HepG2 (cell line): ENCODE results near the gene POLR1D. TPM values are rescaled to one million over a fixed set of nuclear protein-coding genes. Genes with fewer than 3 reads are reported as not detected.

ENCODE experiments used
- ATAC-seq: fragments of 200-7000 bp; cut with Tn5 transposase; 3 replicates; pipeline ENCODE4 v1.9.1; 2020; ENCODE audit warnings: mild to moderate bottlenecking, moderate library complexity
- BruUV-seq: library from RNA; stranded (reverse); fragments of 400-500 nt; replicated peaks from 2 replicates; lab custom pipeline; 2021; lab: Mats Ljungman, UMichigan
- CTCF ChIA-PET: fragments of 300-600 bp; formaldehyde crosslinking; extraction: SDS; loops from one replicate; lab custom pipeline; 2021; ENCODE audit warnings: low total read pairs, inconsistent platforms, low intra/inter-chr PET ratio; lab: Yijun Ruan, JAX
- POLR2A ChIA-PET: fragments of 350-600 bp; sonication (Branson Sonifier 250); formaldehyde crosslinking; loops from one replicate; lab custom pipeline; 2020; ENCODE audit warnings: antibody characterized with exemption, inconsistent platforms; lab: Yijun Ruan, JAX
- DNase-seq: peaks from one replicate; pipeline ENCODE4 v3.0.0-alpha.2; 2015; ENCODE audit warnings: low spot score
- FAIRE-seq: peaks from 3 replicates; lab custom pipeline; 2011; peaks lifted over from hg19 to GRCh38; lab: Jason Lieb, UNC
- H2AFZ ChIP-seq: one replicate; pipeline ENCODE4 v1.6.1; 2011; ENCODE audit warnings: low read length, inconsistent platforms
- H3K27ac ChIP-seq: fragments of 300-600 bp; 3 replicates; pipeline ENCODE4 v1.8.0; 2011; ENCODE audit warnings: mixed run types, mild to moderate bottlenecking, mixed read lengths, low read length, inconsistent platforms; ENCODE audit not compliant: insufficient read depth; ENCODE audit errors: extremely low read length
- H3K27me3 ChIP-seq, 2 experiments: fragments of 200-600 bp in 1 of 2; 2 replicates in 1 of 2; 3 replicates in 1 of 2; pipeline versions ENCODE4 v1.6.0 to v1.8.0; 2011; ENCODE audit warnings: low read length in 2 of 2, mild to moderate bottlenecking in 2 of 2, moderate library complexity in 2 of 2, inconsistent platforms in 1 of 2; ENCODE audit not compliant: insufficient read depth in 2 of 2, control insufficient read depth in 1 of 2
- H3K36me3 ChIP-seq, 2 experiments: fragments of 200-600 bp in 1 of 2; replicated peaks in 1 of 2; 2 replicates in 1 of 2; 3 replicates in 1 of 2; pipeline versions ENCODE4 v1.5.1 to v1.8.0; 2011; ENCODE audit warnings: low read length in 2 of 2, inconsistent platforms in 1 of 2; ENCODE audit not compliant: insufficient read depth in 2 of 2, control insufficient read depth in 1 of 2
- H3K4me1 ChIP-seq: 2 replicates; pipeline ENCODE4 v1.5.1; 2012; ENCODE audit warnings: low read length, inconsistent platforms; ENCODE audit not compliant: insufficient read depth
- H3K4me2 ChIP-seq: 2 replicates; pipeline ENCODE4 v1.6.0; 2011; ENCODE audit warnings: low read depth, low read length, inconsistent platforms
- H3K4me3 ChIP-seq, 3 experiments: fragments of 200-600 bp in 1 of 3; sonication (generic), shearing (Covaris generic) in 1 of 3; replicated peaks in 1 of 3; 2 replicates each; pipeline ENCODE4 v1.5.1; 2011 to 2016; ENCODE audit warnings: low read length in 3 of 3, inconsistent platforms in 2 of 3, low read depth in 2 of 3, mild to moderate bottlenecking in 2 of 3, control low read depth in 1 of 3, mixed read lengths in 1 of 3; ENCODE audit not compliant: insufficient read depth in 1 of 3
- H3K79me2 ChIP-seq: one replicate; pipeline ENCODE4 v1.6.1; 2011; ENCODE audit warnings: low read length, inconsistent platforms; ENCODE audit not compliant: insufficient read depth
- H3K9ac ChIP-seq: 2 replicates; pipeline ENCODE4 v1.6.0; 2011; ENCODE audit warnings: mild to moderate bottlenecking, low read depth, low read length, inconsistent platforms; ENCODE audit not compliant: insufficient read depth
- H3K9me3 ChIP-seq: 2 replicates; pipeline ENCODE4 v1.5.1; 2012; ENCODE audit warnings: mild to moderate bottlenecking, low read length
- H4K20me1 ChIP-seq: 2 replicates; pipeline ENCODE4 v1.6.0; 2011; ENCODE audit warnings: inconsistent platforms, mild to moderate bottlenecking, low read length, moderate library complexity; ENCODE audit not compliant: insufficient read depth
- MTA3 ChIP-seq: sonication (generic); formaldehyde crosslinking; IDR thresholded peaks from 2 replicates; pipeline ENCODE4 v1.4.0; 2020; ENCODE audit warnings: missing genetic modification reagents
- MTF2 ChIP-seq: sonication (generic); formaldehyde crosslinking; IDR thresholded peaks from 2 replicates; pipeline ENCODE4 v1.5.0; 2020; ENCODE audit warnings: missing genetic modification reagents, borderline replicate concordance
- RBFOX2 ChIP-seq: fragments of 200-400 bp; formaldehyde crosslinking; IDR thresholded peaks from 2 replicates; pipeline ENCODE4 v1.6.1; 2017; ENCODE audit warnings: low read depth, mild to moderate bottlenecking, low read length
- SIN3A ChIP-seq: IDR thresholded peaks from 2 replicates; pipeline ENCODE4 v1.6.1; 2011; ENCODE audit warnings: low read depth, mild to moderate bottlenecking, control low read depth, low read length, borderline replicate concordance
- ZNF792 ChIP-seq: IDR thresholded peaks from 2 replicates; pipeline ENCODE4 v1.6.1; 2016
- WGBS: methylation state at CpG from one replicate; pipeline ENCODE4 v1.1.6; 2017; ENCODE audit warnings: low lambda C conversion rate; 5-methylcytosine and 5-hydroxymethylcytosine counted together
- in situ Hi-C: cut with HindIII; loops from 2 replicates; pipeline ENCODE4 v1.10.0; 2017; ENCODE audit warnings: low pct_unique_long_range_greater_than_20kb; ENCODE audit not compliant: extremely low pct_ligation_motif_present
- intact Hi-C: fragments of 100-400 bp; cut with micrococcal nuclease; formaldehyde crosslinking; loops from one replicate; pipeline ENCODE4 v1.10.0; 2022; ENCODE audit not compliant: unreplicated experiment
- polyA plus RNA-seq, 8 experiments: library from polyadenylated mRNA; depleted of rRNA in 3 of 8; stranded (reverse) in 7 of 8; unstranded in 1 of 8; fragments of >200 nt; fragmentation: Illumina TruSeq in 4 of 8; extraction: Trizol in 4 of 8; gene quantifications; 2 replicates each; pipeline versions ENCODE4 v1.2.1 to v1.2.3, GENCODE V29; 2011 to 2016; ENCODE audit warnings: low read depth in 4 of 8, missing spikeins in 1 of 8, mixed read lengths in 1 of 8; ENCODE audit not compliant: insufficient read depth in 1 of 8
- total RNA-seq, 5 experiments: library from RNA; depleted of rRNA; stranded (reverse); fragments of >200 nt; fragmentation: Illumina TruSeq; extraction: Trizol; gene quantifications; 2 replicates each; pipeline ENCODE4 v1.2.3, GENCODE V29; 2016; ENCODE audit warnings: low read depth in 1 of 5
- TF ChIP-seq, protein P1 (sequence below): sonication (generic); formaldehyde crosslinking; IDR thresholded peaks from 2 replicates; pipeline ENCODE4 v1.4.0; 2020; ENCODE audit warnings: missing genetic modification reagents
- TF ChIP-seq, protein P2 (sequence below): sonication (generic); formaldehyde crosslinking; IDR thresholded peaks from 2 replicates; pipeline ENCODE4 v1.4.0; 2020; ENCODE audit warnings: mild to moderate bottlenecking, missing genetic modification reagents
- TF ChIP-seq, protein P3 (sequence below): sonication (generic); formaldehyde crosslinking; IDR thresholded peaks from 2 replicates; pipeline ENCODE4 v1.5.0; 2020; ENCODE audit warnings: mild to moderate bottlenecking, missing genetic modification reagents, moderate library complexity

The POLR1D gene
- total and polyA plus RNA-seq, 2 of the 13 experiments (the other 11 are each of a cell fraction or from before 2014, with no cell fraction given): 183 to 490 TPM

DNA sequence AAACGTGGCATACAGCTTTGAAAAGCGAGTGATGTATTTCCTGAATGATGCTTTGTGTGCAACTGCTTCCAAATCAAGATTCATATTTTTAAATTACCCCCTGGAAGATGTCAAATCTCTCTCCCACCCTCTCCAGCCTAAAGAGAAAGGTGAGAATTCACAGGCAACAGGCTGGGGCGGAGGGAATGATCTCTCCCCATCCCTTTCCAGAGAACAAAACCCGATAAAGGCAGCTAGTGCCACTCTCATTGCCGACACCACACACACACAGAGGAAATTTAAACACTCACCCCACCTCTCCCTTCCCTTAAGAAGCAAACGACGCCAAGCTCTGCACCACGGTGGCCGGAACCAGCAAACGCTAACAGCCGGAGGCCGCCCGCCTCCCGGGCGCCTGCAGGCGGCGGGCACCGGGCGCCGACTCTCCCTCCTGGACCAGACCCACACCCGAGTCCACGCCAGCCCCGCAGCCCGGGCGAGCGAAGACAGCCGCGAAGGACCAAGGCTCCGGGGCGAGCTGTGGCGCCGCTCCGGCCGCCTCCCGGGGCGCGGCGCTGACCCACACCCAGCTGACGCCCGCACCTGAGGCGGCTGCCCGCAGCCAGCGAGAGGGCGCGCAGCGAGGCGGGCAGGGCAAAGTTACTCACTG, 1.8 kb upstream of the POLR1D start (continued):
- TF ChIP-seq, protein P1, sequence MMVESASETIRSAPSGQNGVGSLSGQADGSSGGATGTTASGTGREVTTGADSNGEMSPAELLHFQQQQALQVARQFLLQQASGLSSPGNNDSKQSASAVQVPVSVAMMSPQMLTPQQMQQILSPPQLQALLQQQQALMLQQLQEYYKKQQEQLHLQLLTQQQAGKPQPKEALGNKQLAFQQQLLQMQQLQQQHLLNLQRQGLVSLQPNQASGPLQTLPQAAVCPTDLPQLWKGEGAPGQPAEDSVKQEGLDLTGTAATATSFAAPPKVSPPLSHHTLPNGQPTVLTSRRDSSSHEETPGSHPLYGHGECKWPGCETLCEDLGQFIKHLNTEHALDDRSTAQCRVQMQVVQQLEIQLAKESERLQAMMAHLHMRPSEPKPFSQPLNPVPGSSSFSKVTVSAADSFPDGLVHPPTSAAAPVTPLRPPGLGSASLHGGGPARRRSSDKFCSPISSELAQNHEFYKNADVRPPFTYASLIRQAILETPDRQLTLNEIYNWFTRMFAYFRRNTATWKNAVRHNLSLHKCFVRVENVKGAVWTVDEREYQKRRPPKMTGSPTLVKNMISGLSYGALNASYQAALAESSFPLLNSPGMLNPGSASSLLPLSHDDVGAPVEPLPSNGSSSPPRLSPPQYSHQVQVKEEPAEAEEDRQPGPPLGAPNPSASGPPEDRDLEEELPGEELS (CRISPR knock-in tag): no peak
- 0 out of 2 replicates have a peak, but pooled peaks have one; percentile 0 for TF ChIP-seq RBFOX2
- TF ChIP-seq MTF2 (CRISPR knock-in tag): no peak
- TF ChIP-seq MTA3: no peak

DNA sequence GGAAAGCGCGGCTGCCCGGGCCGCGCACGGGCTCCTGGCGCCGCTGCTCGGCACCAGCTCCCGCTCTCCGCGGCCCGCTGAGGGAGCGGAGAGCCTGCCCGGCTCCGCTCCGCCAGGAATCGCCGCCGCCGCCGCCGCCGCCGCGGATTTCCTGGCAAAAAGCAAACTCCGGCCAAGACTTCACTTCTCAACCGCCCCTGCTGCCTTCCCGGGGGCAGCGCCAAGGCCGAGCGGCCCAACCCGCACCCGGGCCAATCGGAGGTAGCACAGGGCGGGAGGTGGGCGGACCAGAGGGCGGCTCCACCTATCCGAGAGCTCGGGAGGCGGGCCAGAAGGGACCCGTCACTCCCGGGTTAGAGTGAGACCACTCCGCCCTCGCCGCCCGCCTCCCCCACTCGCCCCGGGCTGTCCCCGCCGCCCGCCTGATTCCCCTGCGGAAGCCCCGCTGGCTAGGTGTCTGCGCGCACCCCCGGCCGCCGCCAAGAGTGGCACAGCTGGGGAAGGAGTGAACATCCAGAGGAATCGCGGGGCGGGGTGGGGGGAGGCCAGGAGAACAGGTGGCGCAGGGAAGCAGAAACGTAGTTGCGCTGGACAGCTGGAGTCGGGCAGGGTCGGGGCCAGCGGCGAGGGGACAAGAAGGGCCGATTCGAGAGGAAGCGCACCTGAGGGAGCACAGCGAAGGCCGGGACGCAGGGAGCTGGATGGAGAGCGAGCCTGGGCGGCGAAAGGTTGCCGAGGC, 1.1 kb upstream of the POLR1D start, which contains the start of gene LNX2:
Gene LNX2, minus strand, starts transcription at position 153 of the 739 bp plus-strand sequence. CDS start 38,826 bp downstream, outside the sequence.
- Histone ChIP-seq H3K27ac (peak within 1 kb of the TSS; percentile 91), H2AFZ (no peak within 1 kb of the TSS), H3K4me3 (peak within 1 kb of the TSS; percentile 79 to 95 (median 91)), H3K36me3 (0 out of 5 replicates have a peak, but pooled peaks cover 0 to 4% of the 10 kb centered on the region in 2 experiments), H3K9me3 (0 out of 2 replicates have a peak, but pooled peaks cover under 1% of the 10 kb centered on the region), H3K9ac (peak within 1 kb of the TSS; percentile 92), H3K79me2 (peaks cover 75% of the 10 kb centered on the region), H4K20me1 (peaks cover 28% of the 10 kb centered on the region), H3K27me3 (no peaks in the 10 kb centered on the region; a peak in 1 of 5 replicates), H3K4me1 (peaks cover 62% of the 10 kb centered on the region), H3K4me2 (peak within 1 kb of the TSS; percentile 82)
- DNase-seq (peak; percentile 91), FAIRE-seq (no peak), ATAC-seq (peak; percentile 94)
- in situ Hi-C loops (no loop called here), intact Hi-C loops (loop anchor here (1.0 to 5.0 kb wide), 2 partner anchors 22 to 92 kb away; no protein-coding TSS in a partner anchor)
- 0% methylated on average over 21 of the region's 79 CpGs for WGBS
- CTCF ChIA-PET: no interaction called here
- no TSS peak for BruUV-seq
- POLR2A ChIA-PET: interaction anchor here (0.7 to 3.2 kb wide), 21 partner anchors 9 to 637 kb away, joined by 3 to 18 read pairs (median 4); no protein-coding TSS in a partner anchor
- peak; percentile 55; the same call in 1 of the 2 replicates for TF ChIP-seq SIN3A
- TF ChIP-seq, protein P2, sequence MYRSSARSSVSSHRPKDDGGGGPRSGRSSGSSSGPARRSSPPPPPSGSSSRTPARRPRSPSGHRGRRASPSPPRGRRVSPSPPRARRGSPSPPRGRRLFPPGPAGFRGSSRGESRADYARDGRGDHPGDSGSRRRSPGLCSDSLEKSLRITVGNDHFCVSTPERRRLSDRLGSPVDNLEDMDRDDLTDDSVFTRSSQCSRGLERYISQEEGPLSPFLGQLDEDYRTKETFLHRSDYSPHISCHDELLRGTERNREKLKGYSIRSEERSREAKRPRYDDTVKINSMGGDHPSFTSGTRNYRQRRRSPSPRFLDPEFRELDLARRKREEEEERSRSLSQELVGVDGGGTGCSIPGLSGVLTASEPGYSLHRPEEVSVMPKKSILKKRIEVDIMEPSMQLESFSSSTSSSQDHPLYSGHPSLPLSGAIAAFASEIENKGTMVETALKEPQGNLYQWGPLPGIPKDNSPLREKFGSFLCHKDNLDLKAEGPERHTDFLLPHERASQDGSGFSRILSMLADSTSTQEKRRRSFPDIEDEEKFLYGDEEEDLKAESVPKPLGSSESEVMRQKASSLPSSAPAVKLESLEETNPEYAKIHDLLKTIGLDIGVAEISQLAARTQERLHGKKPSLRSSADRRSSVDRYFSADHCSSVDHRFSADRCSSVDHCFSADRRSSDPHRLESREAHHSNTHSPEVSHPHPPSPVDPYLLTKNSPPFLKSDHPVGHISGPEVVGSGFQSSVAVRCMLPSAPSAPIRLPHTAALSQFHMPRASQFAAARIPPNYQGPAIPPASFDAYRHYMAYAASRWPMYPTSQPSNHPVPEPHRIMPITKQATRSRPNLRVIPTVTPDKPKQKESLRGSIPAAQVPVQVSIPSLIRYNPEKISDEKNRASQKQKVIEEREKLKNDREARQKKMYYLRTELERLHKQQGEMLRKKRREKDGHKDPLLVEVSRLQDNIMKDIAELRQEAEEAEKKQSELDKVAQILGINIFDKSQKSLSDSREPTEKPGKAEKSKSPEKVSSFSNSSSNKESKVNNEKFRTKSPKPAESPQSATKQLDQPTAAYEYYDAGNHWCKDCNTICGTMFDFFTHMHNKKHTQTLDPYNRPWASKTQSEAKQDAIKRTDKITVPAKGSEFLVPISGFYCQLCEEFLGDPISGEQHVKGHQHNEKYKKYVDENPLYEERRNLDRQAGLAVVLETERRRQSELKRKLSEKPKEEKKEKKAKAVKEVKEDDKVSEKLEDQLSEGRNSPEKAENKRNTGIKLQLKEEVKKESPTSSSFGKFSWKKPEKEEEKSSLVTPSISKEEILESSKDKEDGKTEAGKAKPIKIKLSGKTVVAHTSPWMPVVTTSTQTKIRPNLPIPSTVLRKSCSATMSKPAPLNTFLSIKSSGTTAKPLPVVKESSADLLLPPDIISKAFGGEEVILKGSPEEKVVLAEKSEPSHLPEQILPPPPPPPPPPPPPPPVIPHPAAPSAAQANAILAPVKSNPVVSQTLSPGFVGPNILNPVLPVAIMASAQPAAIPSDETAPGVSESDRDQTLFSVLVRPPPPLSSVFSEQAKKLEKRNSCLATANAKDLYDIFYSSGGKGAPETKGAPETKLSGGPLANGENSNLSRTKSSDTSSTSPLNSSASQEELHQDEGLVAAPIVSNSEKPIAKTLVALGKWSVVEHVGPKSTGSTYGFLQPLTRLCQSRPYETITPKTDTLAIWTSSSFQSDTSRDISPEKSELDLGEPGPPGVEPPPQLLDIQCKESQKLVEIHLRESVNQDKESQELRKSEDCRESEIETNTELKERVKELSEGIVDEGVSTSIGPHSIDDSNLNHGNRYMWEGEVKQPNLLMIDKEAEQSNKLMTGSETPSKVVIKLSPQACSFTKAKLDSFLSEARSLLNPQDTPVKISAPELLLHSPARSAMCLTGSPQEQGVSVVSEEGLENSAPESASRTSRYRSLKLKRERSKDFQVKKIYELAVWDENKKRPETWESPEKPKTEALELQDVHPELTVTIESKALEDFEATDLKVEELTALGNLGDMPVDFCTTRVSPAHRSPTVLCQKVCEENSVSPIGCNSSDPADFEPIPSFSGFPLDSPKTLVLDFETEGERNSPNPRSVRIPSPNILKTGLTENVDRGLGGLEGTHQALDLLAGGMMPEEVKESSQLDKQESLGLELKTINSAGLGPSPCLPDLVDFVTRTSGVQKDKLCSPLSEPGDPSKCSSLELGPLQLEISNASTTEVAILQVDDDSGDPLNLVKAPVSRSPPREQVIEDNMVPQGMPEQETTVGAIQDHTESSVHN (CRISPR knock-in tag): no peak
- TF ChIP-seq, protein P3, sequence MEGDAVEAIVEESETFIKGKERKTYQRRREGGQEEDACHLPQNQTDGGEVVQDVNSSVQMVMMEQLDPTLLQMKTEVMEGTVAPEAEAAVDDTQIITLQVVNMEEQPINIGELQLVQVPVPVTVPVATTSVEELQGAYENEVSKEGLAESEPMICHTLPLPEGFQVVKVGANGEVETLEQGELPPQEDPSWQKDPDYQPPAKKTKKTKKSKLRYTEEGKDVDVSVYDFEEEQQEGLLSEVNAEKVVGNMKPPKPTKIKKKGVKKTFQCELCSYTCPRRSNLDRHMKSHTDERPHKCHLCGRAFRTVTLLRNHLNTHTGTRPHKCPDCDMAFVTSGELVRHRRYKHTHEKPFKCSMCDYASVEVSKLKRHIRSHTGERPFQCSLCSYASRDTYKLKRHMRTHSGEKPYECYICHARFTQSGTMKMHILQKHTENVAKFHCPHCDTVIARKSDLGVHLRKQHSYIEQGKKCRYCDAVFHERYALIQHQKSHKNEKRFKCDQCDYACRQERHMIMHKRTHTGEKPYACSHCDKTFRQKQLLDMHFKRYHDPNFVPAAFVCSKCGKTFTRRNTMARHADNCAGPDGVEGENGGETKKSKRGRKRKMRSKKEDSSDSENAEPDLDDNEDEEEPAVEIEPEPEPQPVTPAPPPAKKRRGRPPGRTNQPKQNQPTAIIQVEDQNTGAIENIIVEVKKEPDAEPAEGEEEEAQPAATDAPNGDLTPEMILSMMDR: peak; percentile 10; the same call in 1 of the 2 replicates
- TF ChIP-seq ZNF792 (CRISPR knock-in tag): no peak
